CD4-positive, alpha-beta T cell (primary cell): Measurements from ENCODE around the gene SLC6A18. TPM values are rescaled to one million over a fixed set of nuclear protein-coding genes. Genes with fewer than 3 reads are reported as not detected.

Source experiments
- ATAC-seq: fragments of 200-7000 bp; cut with Tn5 transposase; one replicate; pipeline ENCODE4 v1.10.0; 2022; ENCODE audit warnings: mild to moderate bottlenecking; ENCODE audit not compliant: poor library complexity
- CTCF ChIA-PET: fragments of 350-600 bp; sonication (Branson Sonifier 250); formaldehyde crosslinking; loops from one replicate; lab custom pipeline; 2021; ENCODE audit warnings: antibody characterized with exemption, inconsistent platforms; lab: Charles Lee
- POLR2A ChIA-PET: fragments of 350-600 bp; sonication (Branson Sonifier 250); formaldehyde crosslinking; loops from one replicate; lab custom pipeline; 2021; ENCODE audit warnings: antibody characterized with exemption, inconsistent platforms; lab: Charles Lee
- DNase-seq, 14 experiments: peaks; one replicate each; pipeline ENCODE4 v3.0.0-alpha.2; 2013 to 2020; ENCODE audit warnings: mixed read lengths in 2 of 14
- H3K27ac ChIP-seq, 2 donors: one replicate each; pipeline versions ENCODE4 v1.5.1 to v1.7.0; 2013; ENCODE audit warnings: low read length in 2 of 2, low read depth in 1 of 2, mild to moderate bottlenecking in 1 of 2
- H3K27me3 ChIP-seq, 2 experiments: 1 replicate in 1 of 2; 2 replicates in 1 of 2; pipeline versions ENCODE4 v1.6.1 to v1.7.0; 2013; ENCODE audit warnings: low read length in 2 of 2, control low read depth in 1 of 2, mild to moderate bottlenecking in 1 of 2, moderate library complexity in 1 of 2; ENCODE audit not compliant: insufficient read depth in 2 of 2, control insufficient read depth in 1 of 2
- H3K36me3 ChIP-seq: one replicate; pipeline ENCODE4 v1.6.1; 2013; ENCODE audit warnings: low read length, control low read depth; ENCODE audit not compliant: insufficient read depth
- H3K4me1 ChIP-seq: one replicate; pipeline ENCODE4 v1.6.1; 2013; ENCODE audit warnings: low read length, control low read depth; ENCODE audit not compliant: insufficient read depth
- H3K4me3 ChIP-seq: one replicate; pipeline ENCODE4 v1.5.1; 2013; ENCODE audit warnings: mild to moderate bottlenecking, low read length, moderate library complexity
- H3K9me3 ChIP-seq, 2 experiments: 1 replicate in 1 of 2; 2 replicates in 1 of 2; pipeline versions ENCODE4 v1.6.1 to v1.7.0; 2013; ENCODE audit warnings: low read length in 2 of 2, mild to moderate bottlenecking in 2 of 2, control low read depth in 1 of 2, moderate library complexity in 1 of 2; ENCODE audit not compliant: control insufficient read depth in 1 of 2, insufficient read depth in 1 of 2
- H3K27ac Mint-ChIP-seq: one replicate; pipeline ENCODE4 v1.8.0; 2020; ENCODE audit warnings: mixed read lengths
- H3K27me3 Mint-ChIP-seq: one replicate; pipeline ENCODE4 v1.8.0; 2021; ENCODE audit warnings: mixed read lengths
- H3K36me3 Mint-ChIP-seq: one replicate; pipeline ENCODE4 v1.8.0; 2021; ENCODE audit warnings: low read depth, mixed read lengths
- H3K4me1 Mint-ChIP-seq: one replicate; pipeline ENCODE4 v1.8.0; 2021; ENCODE audit warnings: low read depth, mixed read lengths
- H3K4me3 Mint-ChIP-seq: one replicate; pipeline ENCODE4 v1.8.0; 2020; ENCODE audit warnings: mild to moderate bottlenecking, mixed read lengths
- H3K9me3 Mint-ChIP-seq: one replicate; pipeline ENCODE4 v1.8.0; 2020; ENCODE audit warnings: mixed read lengths
- intact Hi-C, 2 experiments: fragments of 100-400 bp; cut with DNase I in 1 of 2; cut with micrococcal nuclease in 1 of 2; formaldehyde crosslinking; loops; one replicate each; pipeline versions ENCODE4 v1.15.1 to v1.9.0; 2023 to 2025; cut with DNase I, micrococcal nuclease
- total RNA-seq, 174 experiments: library from RNA in 2 of 174; stranded (reverse) in 2 of 174; gene quantifications; one replicate each; pipeline ENCODE4 v1.2.3 and lab custom pipeline; 2021 to 2026
- TF ChIP-seq, protein P1 (sequence below): fragments of 200-600 bp; IDR thresholded peaks from one replicate; pipeline ENCODE4 v1.8.0; 2022; ENCODE audit warnings: antibody characterized with exemption, mild to moderate bottlenecking

The SLC6A18 gene
- total RNA-seq, 2 experiments from 2014 or later: not detected

DNA sequence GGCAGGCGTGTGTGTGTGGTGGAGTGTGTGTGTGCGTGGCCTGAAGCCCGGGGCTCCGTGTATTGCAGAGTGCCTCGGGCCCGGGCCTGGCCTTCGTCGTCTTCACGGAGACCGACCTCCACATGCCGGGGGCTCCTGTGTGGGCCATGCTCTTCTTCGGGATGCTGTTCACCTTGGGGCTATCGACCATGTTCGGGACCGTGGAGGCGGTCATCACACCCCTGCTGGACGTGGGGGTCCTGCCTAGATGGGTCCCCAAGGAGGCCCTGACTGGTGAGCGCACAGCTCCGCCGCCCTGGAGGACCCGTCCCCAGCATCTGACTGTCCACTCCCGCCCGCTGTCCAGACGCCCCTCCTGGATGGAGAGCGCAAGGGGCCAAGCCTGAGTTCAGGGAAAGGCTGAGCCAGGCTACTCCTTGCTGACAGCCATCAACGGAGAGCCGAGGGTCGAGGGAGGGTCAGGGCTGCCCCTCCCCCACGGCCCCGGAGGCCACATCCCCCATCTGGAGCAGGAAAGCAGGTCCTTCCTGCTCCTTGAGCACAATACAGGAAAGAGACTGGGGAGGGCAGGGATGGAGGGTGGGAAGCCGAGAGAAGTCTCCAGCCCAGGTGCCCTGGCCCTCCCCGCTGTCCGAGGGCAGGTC, 18.4 kb downstream of the SLC6A18 start:
- H3K36me3 ChIP-seq: no peaks in the 10 kb centered on the region
- H3K4me3 ChIP-seq: no peak overlapping the region
- H3K4me1 ChIP-seq: no peaks in the 10 kb centered on the region
- DNase-seq: no peak
- intact Hi-C loops: no loop called here
- POLR2A ChIA-PET: no interaction called here
- CTCF ChIA-PET: no interaction called here
- peaks cover 0 to 22% of the 10 kb centered on the region in 2 experiments for H3K9me3 ChIP-seq
- no peak overlapping the region for H3K27ac ChIP-seq
- H3K27me3 Mint-ChIP-seq: peaks cover 9% of the 10 kb centered on the region
- no peak overlapping the region for H3K4me3 Mint-ChIP-seq
- H3K27ac Mint-ChIP-seq: no peak overlapping the region
- no peaks in the 10 kb centered on the region for H3K4me1 Mint-ChIP-seq
- H3K27me3 ChIP-seq: peaks cover 15 to 20% of the 10 kb centered on the region in 2 experiments
- TF ChIP-seq, protein P1, sequence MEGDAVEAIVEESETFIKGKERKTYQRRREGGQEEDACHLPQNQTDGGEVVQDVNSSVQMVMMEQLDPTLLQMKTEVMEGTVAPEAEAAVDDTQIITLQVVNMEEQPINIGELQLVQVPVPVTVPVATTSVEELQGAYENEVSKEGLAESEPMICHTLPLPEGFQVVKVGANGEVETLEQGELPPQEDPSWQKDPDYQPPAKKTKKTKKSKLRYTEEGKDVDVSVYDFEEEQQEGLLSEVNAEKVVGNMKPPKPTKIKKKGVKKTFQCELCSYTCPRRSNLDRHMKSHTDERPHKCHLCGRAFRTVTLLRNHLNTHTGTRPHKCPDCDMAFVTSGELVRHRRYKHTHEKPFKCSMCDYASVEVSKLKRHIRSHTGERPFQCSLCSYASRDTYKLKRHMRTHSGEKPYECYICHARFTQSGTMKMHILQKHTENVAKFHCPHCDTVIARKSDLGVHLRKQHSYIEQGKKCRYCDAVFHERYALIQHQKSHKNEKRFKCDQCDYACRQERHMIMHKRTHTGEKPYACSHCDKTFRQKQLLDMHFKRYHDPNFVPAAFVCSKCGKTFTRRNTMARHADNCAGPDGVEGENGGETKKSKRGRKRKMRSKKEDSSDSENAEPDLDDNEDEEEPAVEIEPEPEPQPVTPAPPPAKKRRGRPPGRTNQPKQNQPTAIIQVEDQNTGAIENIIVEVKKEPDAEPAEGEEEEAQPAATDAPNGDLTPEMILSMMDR: no peak
- H3K9me3 Mint-ChIP-seq: no peaks in the 10 kb centered on the region
- H3K36me3 Mint-ChIP-seq: no peaks in the 10 kb centered on the region
- no peak for ATAC-seq

- Histone ChIP-seq H3K27me3 (peaks cover 15 to 20% of the 10 kb centered on the region in 2 experiments), H3K4me1 (no peaks in the 10 kb centered on the region), H3K4me3 (no peak overlapping the region), H3K27ac (no peak overlapping the region), H3K36me3 (no peaks in the 10 kb centered on the region), H3K9me3 (peaks cover 0 to 22% of the 10 kb centered on the region in 2 experiments)
- ChIA-PET POLR2A (no interaction called here), CTCF (no interaction called here)
- H3K4me1 Mint-ChIP-seq: no peaks in the 10 kb centered on the region
- TF ChIP-seq, protein P1: no peak
- no peak overlapping the region for H3K27ac Mint-ChIP-seq
- H3K9me3 Mint-ChIP-seq: no peaks in the 10 kb centered on the region
- H3K36me3 Mint-ChIP-seq: no peaks in the 10 kb centered on the region
- no peak for DNase-seq
- no peak for ATAC-seq
- H3K4me3 Mint-ChIP-seq: no peak overlapping the region
- peaks cover 9% of the 10 kb centered on the region for H3K27me3 Mint-ChIP-seq
- intact Hi-C loops: no loop called here
Measured at GRCh38 chr5:1244255-1244654, 19.1 kb downstream of the SLC6A18 start.

DNA sequence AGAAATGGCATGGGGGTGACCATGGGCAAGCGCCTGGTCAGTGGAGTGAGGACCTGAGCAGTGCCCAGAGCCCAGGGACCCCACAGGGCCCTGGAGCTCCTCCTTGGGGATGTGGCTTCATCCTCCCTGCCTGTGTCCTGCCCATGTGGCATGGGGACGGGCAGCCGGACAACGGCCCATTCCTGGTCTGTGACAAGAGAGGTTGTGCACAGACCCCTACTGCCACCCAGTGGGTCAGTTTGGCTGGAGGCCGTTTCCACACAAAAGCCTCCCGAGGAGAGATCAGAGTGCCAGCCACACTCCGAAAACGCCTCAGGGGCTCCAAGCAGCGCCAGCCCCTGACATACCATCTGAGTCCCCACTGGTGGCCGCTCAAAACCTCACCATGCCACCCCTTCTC, 19.8 kb downstream of the SLC6A18 start:
- H3K27ac ChIP-seq: no peak overlapping the region
- ATAC-seq: no peak
- POLR2A ChIA-PET: no interaction called here

More for the DNA sequence above, 19.8 kb downstream of the SLC6A18 start:
- H3K4me3 Mint-ChIP-seq: no peak overlapping the region
- intact Hi-C loops: no loop called here
- CTCF ChIA-PET: no interaction called here
- H3K27me3 Mint-ChIP-seq: peaks cover 9% of the 10 kb centered on the region
- no peaks in the 10 kb centered on the region for H3K4me1 ChIP-seq
- H3K36me3 ChIP-seq: no peaks in the 10 kb centered on the region
- peaks cover 15 to 20% of the 10 kb centered on the region in 2 experiments for H3K27me3 ChIP-seq
- H3K36me3 Mint-ChIP-seq: no peaks in the 10 kb centered on the region
- no peaks in the 10 kb centered on the region for H3K4me1 Mint-ChIP-seq
- TF ChIP-seq, protein P1: no peak
- no peak overlapping the region for H3K27ac Mint-ChIP-seq
- no peaks in the 10 kb centered on the region for H3K9me3 Mint-ChIP-seq
- H3K4me3 ChIP-seq: no peak overlapping the region
- H3K9me3 ChIP-seq: peaks cover 0 to 22% of the 10 kb centered on the region in 2 experiments
- no peak for DNase-seq
